Liver (tissue), 2 donors: Measurements from ENCODE around the gene PLLP.

ENCODE experiments used
- TF ChIP-seq, protein P1 (sequence below): fragments of 150-350 bp; IDR thresholded peaks from 2 replicates; pipeline ENCODE4 v1.5.1; 2017; ENCODE audit warnings: improper control_type of control experiment, low read depth, low read length; ENCODE audit not compliant: missing input control
- TF ChIP-seq, protein P2 (sequence below): IDR thresholded peaks from 2 replicates; pipeline ENCODE4 v1.6.1; 2016; ENCODE audit warnings: antibody characterized with exemption, mild to moderate bottlenecking
- donor health status: healthy.

DNA sequence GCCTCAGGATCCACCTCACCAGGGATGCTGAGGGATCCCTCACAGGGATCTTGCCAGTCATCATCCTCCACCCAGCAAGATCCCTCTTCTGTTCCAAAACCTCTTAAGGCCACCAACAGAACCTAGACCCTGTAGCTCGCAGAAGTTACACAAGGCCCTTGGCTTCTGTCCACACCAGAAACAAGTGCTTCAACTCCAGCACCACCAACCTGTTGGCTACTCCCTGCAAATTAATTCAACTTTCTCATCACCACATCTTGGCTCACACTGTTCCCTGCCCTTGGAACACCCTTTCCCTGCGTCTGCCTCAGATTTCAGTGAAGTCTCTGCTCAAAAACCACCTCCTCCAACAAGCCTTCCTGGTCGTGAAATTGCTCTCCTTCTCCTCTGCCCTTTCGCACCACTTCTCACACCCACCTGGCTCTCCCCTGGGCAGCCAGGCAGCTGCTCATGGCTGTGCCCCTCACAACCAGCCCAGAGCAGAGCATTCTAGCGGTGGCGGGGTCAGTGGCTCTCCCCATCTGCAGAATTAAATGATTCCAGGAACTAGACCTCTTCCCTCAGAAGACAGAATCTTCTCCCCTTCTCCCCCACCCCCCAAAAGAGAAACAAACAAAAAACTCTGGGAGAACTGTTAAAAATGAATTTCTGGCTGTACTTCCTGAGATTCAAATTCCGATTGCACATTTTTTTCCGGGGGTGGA, 1.8 kb downstream of the PLLP start:
- TF ChIP-seq, protein P1, sequence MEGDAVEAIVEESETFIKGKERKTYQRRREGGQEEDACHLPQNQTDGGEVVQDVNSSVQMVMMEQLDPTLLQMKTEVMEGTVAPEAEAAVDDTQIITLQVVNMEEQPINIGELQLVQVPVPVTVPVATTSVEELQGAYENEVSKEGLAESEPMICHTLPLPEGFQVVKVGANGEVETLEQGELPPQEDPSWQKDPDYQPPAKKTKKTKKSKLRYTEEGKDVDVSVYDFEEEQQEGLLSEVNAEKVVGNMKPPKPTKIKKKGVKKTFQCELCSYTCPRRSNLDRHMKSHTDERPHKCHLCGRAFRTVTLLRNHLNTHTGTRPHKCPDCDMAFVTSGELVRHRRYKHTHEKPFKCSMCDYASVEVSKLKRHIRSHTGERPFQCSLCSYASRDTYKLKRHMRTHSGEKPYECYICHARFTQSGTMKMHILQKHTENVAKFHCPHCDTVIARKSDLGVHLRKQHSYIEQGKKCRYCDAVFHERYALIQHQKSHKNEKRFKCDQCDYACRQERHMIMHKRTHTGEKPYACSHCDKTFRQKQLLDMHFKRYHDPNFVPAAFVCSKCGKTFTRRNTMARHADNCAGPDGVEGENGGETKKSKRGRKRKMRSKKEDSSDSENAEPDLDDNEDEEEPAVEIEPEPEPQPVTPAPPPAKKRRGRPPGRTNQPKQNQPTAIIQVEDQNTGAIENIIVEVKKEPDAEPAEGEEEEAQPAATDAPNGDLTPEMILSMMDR: no peak
- TF ChIP-seq, protein P2, sequence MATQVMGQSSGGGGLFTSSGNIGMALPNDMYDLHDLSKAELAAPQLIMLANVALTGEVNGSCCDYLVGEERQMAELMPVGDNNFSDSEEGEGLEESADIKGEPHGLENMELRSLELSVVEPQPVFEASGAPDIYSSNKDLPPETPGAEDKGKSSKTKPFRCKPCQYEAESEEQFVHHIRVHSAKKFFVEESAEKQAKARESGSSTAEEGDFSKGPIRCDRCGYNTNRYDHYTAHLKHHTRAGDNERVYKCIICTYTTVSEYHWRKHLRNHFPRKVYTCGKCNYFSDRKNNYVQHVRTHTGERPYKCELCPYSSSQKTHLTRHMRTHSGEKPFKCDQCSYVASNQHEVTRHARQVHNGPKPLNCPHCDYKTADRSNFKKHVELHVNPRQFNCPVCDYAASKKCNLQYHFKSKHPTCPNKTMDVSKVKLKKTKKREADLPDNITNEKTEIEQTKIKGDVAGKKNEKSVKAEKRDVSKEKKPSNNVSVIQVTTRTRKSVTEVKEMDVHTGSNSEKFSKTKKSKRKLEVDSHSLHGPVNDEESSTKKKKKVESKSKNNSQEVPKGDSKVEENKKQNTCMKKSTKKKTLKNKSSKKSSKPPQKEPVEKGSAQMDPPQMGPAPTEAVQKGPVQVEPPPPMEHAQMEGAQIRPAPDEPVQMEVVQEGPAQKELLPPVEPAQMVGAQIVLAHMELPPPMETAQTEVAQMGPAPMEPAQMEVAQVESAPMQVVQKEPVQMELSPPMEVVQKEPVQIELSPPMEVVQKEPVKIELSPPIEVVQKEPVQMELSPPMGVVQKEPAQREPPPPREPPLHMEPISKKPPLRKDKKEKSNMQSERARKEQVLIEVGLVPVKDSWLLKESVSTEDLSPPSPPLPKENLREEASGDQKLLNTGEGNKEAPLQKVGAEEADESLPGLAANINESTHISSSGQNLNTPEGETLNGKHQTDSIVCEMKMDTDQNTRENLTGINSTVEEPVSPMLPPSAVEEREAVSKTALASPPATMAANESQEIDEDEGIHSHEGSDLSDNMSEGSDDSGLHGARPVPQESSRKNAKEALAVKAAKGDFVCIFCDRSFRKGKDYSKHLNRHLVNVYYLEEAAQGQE: no peak
